ENCODE measurements around the gene OSM.

DNA sequence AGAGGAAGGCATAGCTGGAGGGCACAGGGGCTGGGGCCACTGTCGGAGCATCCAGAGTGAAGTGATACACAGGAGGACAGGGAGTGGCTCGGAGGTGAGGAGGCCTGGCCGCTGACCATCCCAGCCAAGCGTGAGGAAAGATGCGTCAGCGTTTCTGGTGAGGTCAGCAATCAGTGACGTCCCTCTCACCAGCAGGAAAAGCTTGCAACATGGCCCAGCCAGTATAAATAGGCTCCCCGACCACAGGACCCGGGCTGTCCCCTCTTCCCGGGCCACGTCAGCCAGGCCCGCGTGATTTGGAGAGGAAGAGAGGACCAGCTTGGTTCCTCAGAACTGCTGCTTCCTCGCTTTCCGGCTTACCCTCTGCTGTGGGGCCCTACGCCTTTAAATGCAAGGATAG lies 4.2 kb upstream of the OSM start:
- TF ChIP-seq, protein P1, sequence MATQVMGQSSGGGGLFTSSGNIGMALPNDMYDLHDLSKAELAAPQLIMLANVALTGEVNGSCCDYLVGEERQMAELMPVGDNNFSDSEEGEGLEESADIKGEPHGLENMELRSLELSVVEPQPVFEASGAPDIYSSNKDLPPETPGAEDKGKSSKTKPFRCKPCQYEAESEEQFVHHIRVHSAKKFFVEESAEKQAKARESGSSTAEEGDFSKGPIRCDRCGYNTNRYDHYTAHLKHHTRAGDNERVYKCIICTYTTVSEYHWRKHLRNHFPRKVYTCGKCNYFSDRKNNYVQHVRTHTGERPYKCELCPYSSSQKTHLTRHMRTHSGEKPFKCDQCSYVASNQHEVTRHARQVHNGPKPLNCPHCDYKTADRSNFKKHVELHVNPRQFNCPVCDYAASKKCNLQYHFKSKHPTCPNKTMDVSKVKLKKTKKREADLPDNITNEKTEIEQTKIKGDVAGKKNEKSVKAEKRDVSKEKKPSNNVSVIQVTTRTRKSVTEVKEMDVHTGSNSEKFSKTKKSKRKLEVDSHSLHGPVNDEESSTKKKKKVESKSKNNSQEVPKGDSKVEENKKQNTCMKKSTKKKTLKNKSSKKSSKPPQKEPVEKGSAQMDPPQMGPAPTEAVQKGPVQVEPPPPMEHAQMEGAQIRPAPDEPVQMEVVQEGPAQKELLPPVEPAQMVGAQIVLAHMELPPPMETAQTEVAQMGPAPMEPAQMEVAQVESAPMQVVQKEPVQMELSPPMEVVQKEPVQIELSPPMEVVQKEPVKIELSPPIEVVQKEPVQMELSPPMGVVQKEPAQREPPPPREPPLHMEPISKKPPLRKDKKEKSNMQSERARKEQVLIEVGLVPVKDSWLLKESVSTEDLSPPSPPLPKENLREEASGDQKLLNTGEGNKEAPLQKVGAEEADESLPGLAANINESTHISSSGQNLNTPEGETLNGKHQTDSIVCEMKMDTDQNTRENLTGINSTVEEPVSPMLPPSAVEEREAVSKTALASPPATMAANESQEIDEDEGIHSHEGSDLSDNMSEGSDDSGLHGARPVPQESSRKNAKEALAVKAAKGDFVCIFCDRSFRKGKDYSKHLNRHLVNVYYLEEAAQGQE (IDR thresholded peaks at IDR 0.05; ENCODE audit: low read depth): no peak
- TF ChIP-seq, protein P2, sequence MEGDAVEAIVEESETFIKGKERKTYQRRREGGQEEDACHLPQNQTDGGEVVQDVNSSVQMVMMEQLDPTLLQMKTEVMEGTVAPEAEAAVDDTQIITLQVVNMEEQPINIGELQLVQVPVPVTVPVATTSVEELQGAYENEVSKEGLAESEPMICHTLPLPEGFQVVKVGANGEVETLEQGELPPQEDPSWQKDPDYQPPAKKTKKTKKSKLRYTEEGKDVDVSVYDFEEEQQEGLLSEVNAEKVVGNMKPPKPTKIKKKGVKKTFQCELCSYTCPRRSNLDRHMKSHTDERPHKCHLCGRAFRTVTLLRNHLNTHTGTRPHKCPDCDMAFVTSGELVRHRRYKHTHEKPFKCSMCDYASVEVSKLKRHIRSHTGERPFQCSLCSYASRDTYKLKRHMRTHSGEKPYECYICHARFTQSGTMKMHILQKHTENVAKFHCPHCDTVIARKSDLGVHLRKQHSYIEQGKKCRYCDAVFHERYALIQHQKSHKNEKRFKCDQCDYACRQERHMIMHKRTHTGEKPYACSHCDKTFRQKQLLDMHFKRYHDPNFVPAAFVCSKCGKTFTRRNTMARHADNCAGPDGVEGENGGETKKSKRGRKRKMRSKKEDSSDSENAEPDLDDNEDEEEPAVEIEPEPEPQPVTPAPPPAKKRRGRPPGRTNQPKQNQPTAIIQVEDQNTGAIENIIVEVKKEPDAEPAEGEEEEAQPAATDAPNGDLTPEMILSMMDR (IDR thresholded peaks at IDR 0.05 in 2 of 3, conservative IDR thresholded peaks at IDR 0.05 in 1 of 3; ENCODE audit: borderline replicate concordance in 1 of 3, insufficient read depth in 1 of 3, low read depth in 2 of 3, low read length in 2 of 3): no peak
- TF ChIP-seq EZH2 (IDR thresholded peaks at IDR 0.05): no peak
- no peak for TF ChIP-seq RAD21 (IDR thresholded peaks at IDR 0.05; ENCODE audit: low read depth)
- TF ChIP-seq YY1 (IDR thresholded peaks at IDR 0.05; ENCODE audit: extremely low read depth, insufficient replicate concordance, low read depth, low read length): no peak
- TF ChIP-seq POLR2A (IDR thresholded peaks at IDR 0.05; ENCODE audit: borderline replicate concordance, extremely low read depth, insufficient read depth, insufficient read length): no peak
- TF ChIP-seq POLR2AphosphoS5 (IDR thresholded peaks at IDR 0.05; ENCODE audit: low read depth, low read length): no peak
- TF ChIP-seq MAX (IDR thresholded peaks at IDR 0.05): no peak
- TF ChIP-seq ZNF274 (IDR thresholded peaks at IDR 0.05; ENCODE audit: low read depth, low read length): no peak
- no peak for TF ChIP-seq EZH2phosphoT487 (IDR thresholded peaks at IDR 0.05; ENCODE audit: borderline replicate concordance)
- no peak for TF ChIP-seq SIN3A (IDR thresholded peaks at IDR 0.05; ENCODE audit: low read depth)
- TF ChIP-seq, protein P3, sequence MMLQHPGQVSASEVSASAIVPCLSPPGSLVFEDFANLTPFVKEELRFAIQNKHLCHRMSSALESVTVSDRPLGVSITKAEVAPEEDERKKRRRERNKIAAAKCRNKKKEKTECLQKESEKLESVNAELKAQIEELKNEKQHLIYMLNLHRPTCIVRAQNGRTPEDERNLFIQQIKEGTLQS (IDR thresholded peaks at IDR 0.05): no peak
- no peak for TF ChIP-seq SP1 (IDR thresholded peaks at IDR 0.05; ENCODE audit: low read depth)

All from HCT116 (cell line).